Left ventricle myocardium inferior (tissue), 1 donor: ENCODE data around the gene ACOXL. TPM values are rescaled to one million over a fixed set of nuclear protein-coding genes. Genes with fewer than 3 reads are reported as not detected.

ENCODE experiments used
- DNase-seq: peaks from one replicate; pipeline ENCODE4 v3.0.0-alpha.2; 2020
- H3K27ac ChIP-seq: fragments of 200-600 bp; replicated peaks from 2 replicates; pipeline ENCODE4 v1.8.0; 2021
- H3K27me3 ChIP-seq: fragments of 200-600 bp; 2 replicates; pipeline ENCODE4 v1.8.0; 2021; ENCODE audit warnings: low read depth
- H3K36me3 ChIP-seq: fragments of 200-600 bp; 2 replicates; pipeline ENCODE4 v1.8.0; 2021
- H3K4me1 ChIP-seq: fragments of 200-600 bp; 2 replicates; pipeline ENCODE4 v1.8.0; 2021
- H3K4me3 ChIP-seq: fragments of 200-600 bp; 2 replicates; pipeline ENCODE4 v1.8.0; 2021; ENCODE audit warnings: mild to moderate bottlenecking, moderate library complexity
- H3K9me3 ChIP-seq: fragments of 200-600 bp; replicated peaks from 2 replicates; pipeline ENCODE4 v1.8.0; 2021
- intact Hi-C: fragments of 100-400 bp; cut with micrococcal nuclease; formaldehyde crosslinking; loops from one replicate; pipeline ENCODE4 v1.11.0; 2022
- total RNA-seq: library from RNA; stranded (reverse); fragmentation: NEBNext Ultra II Directional; extraction: Animal tissue kit (Norgen Biotek cat#: 25700); gene quantifications from one replicate; pipeline ENCODE4 v1.2.1, GENCODE V29; 2021
- TF ChIP-seq, protein P1 (sequence below): fragments of 200-600 bp; IDR thresholded peaks from 2 replicates; pipeline ENCODE4 v1.8.0; 2021; ENCODE audit warnings: antibody characterized with exemption, mild to moderate bottlenecking, borderline replicate concordance
- donor health status: DM: no; HTN: yes; CAD: no; lungs with severe emphysema.

Gene ACOXL
- total RNA-seq, 1 donor from 2014 or later = not detected

GRCh38 chr2:110712737-110713136 lies 19.6 kb upstream of the ACOXL start:
- Histone ChIP-seq H3K4me3 (no peak overlapping the region), H3K36me3 (no peaks in the 10 kb centered on the region), H3K27ac (no peak overlapping the region), H3K27me3 (peaks cover 20% of the 10 kb centered on the region), H3K9me3 (no peaks in the 10 kb centered on the region), H3K4me1 (peaks cover 11% of the 10 kb centered on the region)
- TF ChIP-seq, protein P1, sequence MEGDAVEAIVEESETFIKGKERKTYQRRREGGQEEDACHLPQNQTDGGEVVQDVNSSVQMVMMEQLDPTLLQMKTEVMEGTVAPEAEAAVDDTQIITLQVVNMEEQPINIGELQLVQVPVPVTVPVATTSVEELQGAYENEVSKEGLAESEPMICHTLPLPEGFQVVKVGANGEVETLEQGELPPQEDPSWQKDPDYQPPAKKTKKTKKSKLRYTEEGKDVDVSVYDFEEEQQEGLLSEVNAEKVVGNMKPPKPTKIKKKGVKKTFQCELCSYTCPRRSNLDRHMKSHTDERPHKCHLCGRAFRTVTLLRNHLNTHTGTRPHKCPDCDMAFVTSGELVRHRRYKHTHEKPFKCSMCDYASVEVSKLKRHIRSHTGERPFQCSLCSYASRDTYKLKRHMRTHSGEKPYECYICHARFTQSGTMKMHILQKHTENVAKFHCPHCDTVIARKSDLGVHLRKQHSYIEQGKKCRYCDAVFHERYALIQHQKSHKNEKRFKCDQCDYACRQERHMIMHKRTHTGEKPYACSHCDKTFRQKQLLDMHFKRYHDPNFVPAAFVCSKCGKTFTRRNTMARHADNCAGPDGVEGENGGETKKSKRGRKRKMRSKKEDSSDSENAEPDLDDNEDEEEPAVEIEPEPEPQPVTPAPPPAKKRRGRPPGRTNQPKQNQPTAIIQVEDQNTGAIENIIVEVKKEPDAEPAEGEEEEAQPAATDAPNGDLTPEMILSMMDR = no peak
- no peak for DNase-seq
- intact Hi-C loops = no loop called here

GRCh38 chr2:110713513-110714362 lies 18.6 kb upstream of the ACOXL start:
- DNase-seq = no peak

GRCh38 chr2:110714452-110715224 lies 17.7 kb upstream of the ACOXL start:
- no peak for DNase-seq
- Histone ChIP-seq H3K4me3 (no peak overlapping the region), H3K27me3 (peaks cover 20% of the 10 kb centered on the region), H3K4me1 (peaks cover 18% of the 10 kb centered on the region), H3K27ac (no peak overlapping the region), H3K9me3 (no peaks in the 10 kb centered on the region), H3K36me3 (no peaks in the 10 kb centered on the region)
- intact Hi-C loops = no loop called here
- TF ChIP-seq, protein P1 = no peak

More at GRCh38 chr2:110713513-110714362, 18.6 kb upstream of the ACOXL start:
- intact Hi-C loops = no loop called here
- Histone ChIP-seq H3K4me1 (peaks cover 18% of the 10 kb centered on the region), H3K27ac (no peak overlapping the region), H3K36me3 (no peaks in the 10 kb centered on the region), H3K4me3 (no peak overlapping the region), H3K27me3 (peaks cover 20% of the 10 kb centered on the region), H3K9me3 (no peaks in the 10 kb centered on the region)
- TF ChIP-seq, protein P1 = no peak

DNA sequence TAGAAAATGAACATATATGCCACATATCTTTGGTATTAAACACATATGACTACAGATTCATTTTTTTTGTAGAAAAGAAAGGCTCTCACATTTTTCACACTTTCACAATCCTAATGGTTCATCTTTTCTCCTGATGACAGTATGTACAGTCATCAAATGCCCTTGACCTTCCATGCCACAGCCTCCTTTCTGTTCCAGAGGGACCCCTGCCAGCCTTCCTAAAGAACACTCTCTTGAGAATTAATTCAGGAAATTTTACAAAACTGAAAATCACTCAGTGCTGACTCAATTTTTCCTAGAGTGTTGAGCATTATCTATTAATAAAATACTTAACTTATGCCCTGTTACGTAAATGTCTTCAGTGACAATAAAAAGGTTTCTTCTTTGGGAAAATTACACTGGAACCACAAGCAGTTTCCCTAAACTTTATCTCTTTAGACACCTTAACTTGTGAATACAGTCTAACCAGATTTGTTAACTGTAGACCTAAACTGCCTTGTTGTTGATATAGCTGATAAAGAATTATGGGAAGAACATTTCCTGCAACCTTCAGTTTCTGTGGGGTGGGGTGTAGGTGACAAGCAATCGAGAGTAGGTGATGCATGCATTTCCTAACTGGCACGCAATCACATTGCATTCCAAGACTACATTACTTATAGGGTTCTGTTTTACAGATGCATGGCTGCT lies 15.3 kb upstream of the ACOXL start:
- intact Hi-C loops = no loop called here
- TF ChIP-seq, protein P1 = no peak
- no peak overlapping the region for H3K4me3 ChIP-seq
- H3K9me3 ChIP-seq = no peaks in the 10 kb centered on the region
- H3K4me1 ChIP-seq = peaks cover 28% of the 10 kb centered on the region
- H3K27me3 ChIP-seq = peaks cover 3% of the 10 kb centered on the region
- H3K36me3 ChIP-seq = no peaks in the 10 kb centered on the region
- no peak for DNase-seq
- peak overlapping the region; percentile 6 for H3K27ac ChIP-seq

DNA sequence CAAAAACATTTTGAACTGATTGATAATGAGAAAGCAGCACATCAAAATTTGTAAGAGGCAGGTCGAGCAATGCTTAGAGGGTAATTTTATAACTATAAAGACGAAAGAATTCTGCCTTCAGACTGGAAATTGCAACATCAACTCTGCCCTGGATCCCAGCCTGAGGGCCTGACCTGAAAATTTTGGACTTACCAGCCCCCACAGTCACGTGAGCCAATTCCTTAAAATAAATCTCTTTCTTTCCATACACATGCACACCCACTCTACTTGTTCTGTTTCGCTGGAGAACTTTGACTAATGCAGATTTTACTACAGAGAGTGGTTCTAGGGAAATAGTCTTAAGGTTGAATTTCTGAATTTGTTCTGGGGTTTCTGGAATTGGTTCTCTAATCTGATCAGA lies 14.6 kb upstream of the ACOXL start:
- intact Hi-C loops = no loop called here
- DNase-seq = no peak
- no peaks in the 10 kb centered on the region for H3K27me3 ChIP-seq
- no peaks in the 10 kb centered on the region for H3K36me3 ChIP-seq
- H3K27ac ChIP-seq = peak overlapping the region; percentile 23
- peaks cover 28% of the 10 kb centered on the region for H3K4me1 ChIP-seq
- H3K9me3 ChIP-seq = no peaks in the 10 kb centered on the region
- no peak overlapping the region for H3K4me3 ChIP-seq
- TF ChIP-seq, protein P1 = no peak
